ENCODE results near the gene RFX2.
"Not testable (repeated sequence)": the region's sequence is repeated elsewhere in the genome, so short reads cannot be mapped to it uniquely, and the experiment has no call there.

The RFX2 gene

GRCh38 chr19:6073858-6074708, 36.2 kb downstream of the RFX2 start:
- peaks cover 0 to 8% (median 1%) of the 10 kb centered on the region in 4 experiments for H3K4me1 ChIP-seq (ENCODE audit: control extremely low read depth in 1 of 4, control insufficient read depth in 4 of 4, insufficient read depth in 4 of 4, low read length in 3 of 4)
- no peak overlapping the region for H3K4me3 ChIP-seq (ENCODE audit: control insufficient read depth in 1 of 7, extremely low read depth in 1 of 7, insufficient read depth in 4 of 7, low read depth in 2 of 7, low read length in 6 of 7)
- H3K36me3 ChIP-seq (ENCODE audit: control insufficient read depth in 4 of 4, insufficient read depth in 4 of 4, low read length in 3 of 4) = peaks cover 0 to 3% (median 0%) of the 10 kb centered on the region in 4 experiments
- DNase-seq = no peak
- no peaks in the 10 kb centered on the region for H3K27me3 ChIP-seq (replicated peaks in 2 of 5; ENCODE audit: control insufficient read depth in 4 of 5, insufficient read depth in 5 of 5, low read length in 4 of 5)
- H3K27ac ChIP-seq (ENCODE audit: insufficient read depth in 1 of 2, low read depth in 1 of 2, low read length in 2 of 2, poor library complexity in 1 of 2, severe bottlenecking in 2 of 2) = no peak overlapping the region
- ChIA-PET POLR2A (no interaction called here), CTCF (interaction anchor here (1.0 to 4.7 kb wide), 5 partner anchors 12 to 51 kb away, joined by 3 to 16 read pairs (median 5); no protein-coding TSS in a partner anchor)
- H3K9me3 ChIP-seq (ENCODE audit: control extremely low read depth in 1 of 5, control insufficient read depth in 4 of 5, insufficient read depth in 2 of 5, low read depth in 1 of 5, low read length in 4 of 5) = no peaks in the 10 kb centered on the region
- WGBS (ENCODE audit: insufficient coverage) = 97% methylated on average over 12 of the region's 17 CpGs

GRCh38 chr19:6073233-6073632, 37.1 kb downstream of the RFX2 start:
- H3K9me3 ChIP-seq (ENCODE audit: control extremely low read depth in 1 of 5, control insufficient read depth in 4 of 5, insufficient read depth in 2 of 5, low read depth in 1 of 5, low read length in 4 of 5); H3K4me3 ChIP-seq (ENCODE audit: control insufficient read depth in 1 of 7, extremely low read depth in 1 of 7, insufficient read depth in 4 of 7, low read depth in 2 of 7, low read length in 6 of 7); H3K27me3 ChIP-seq (replicated peaks in 2 of 5; ENCODE audit: control insufficient read depth in 4 of 5, insufficient read depth in 5 of 5, low read length in 4 of 5); DNase-seq; H3K27ac ChIP-seq (ENCODE audit: insufficient read depth in 1 of 2, low read depth in 1 of 2, low read length in 2 of 2, poor library complexity in 1 of 2, severe bottlenecking in 2 of 2); H3K36me3 ChIP-seq (ENCODE audit: control insufficient read depth in 4 of 4, insufficient read depth in 4 of 4, low read length in 3 of 4); POLR2A ChIA-PET: not testable (repeated sequence)
- WGBS (ENCODE audit: insufficient coverage) = 100% methylated on average over 6 of the region's 10 CpGs
- H3K4me1 ChIP-seq (ENCODE audit: control extremely low read depth in 1 of 4, control insufficient read depth in 4 of 4, insufficient read depth in 4 of 4, low read length in 3 of 4) = peaks cover 3 to 15% (median 8%) of the 10 kb centered on the region in 4 experiments
- CTCF ChIA-PET = interaction anchor here (1.0 to 4.7 kb wide), 3 partner anchors 11 to 52 kb away, joined by 4 to 16 read pairs (median 7); no protein-coding TSS in a partner anchor

GRCh38 chr19:6071875-6072274, 38.4 kb downstream of the RFX2 start:
- no peak for DNase-seq
- no peak overlapping the region for H3K27ac ChIP-seq (ENCODE audit: insufficient read depth in 1 of 2, low read depth in 1 of 2, low read length in 2 of 2, poor library complexity in 1 of 2, severe bottlenecking in 2 of 2)
- POLR2A ChIA-PET = interaction anchor here (0.6 kb wide), 1 partner anchor 10 kb away, joined by 3 read pairs; no protein-coding TSS in a partner anchor
- H3K4me3 ChIP-seq (ENCODE audit: control insufficient read depth in 1 of 7, extremely low read depth in 1 of 7, insufficient read depth in 4 of 7, low read depth in 2 of 7, low read length in 6 of 7) = no peak overlapping the region
- H3K4me1 ChIP-seq (ENCODE audit: control extremely low read depth in 1 of 4, control insufficient read depth in 4 of 4, insufficient read depth in 4 of 4, low read length in 3 of 4) = peaks cover 11 to 26% (median 21%) of the 10 kb centered on the region in 4 experiments
- H3K36me3 ChIP-seq (ENCODE audit: control insufficient read depth in 4 of 4, insufficient read depth in 4 of 4, low read length in 3 of 4) = no peaks in the 10 kb centered on the region
- CTCF ChIA-PET = no interaction called here
- no peaks in the 10 kb centered on the region for H3K9me3 ChIP-seq (ENCODE audit: control extremely low read depth in 1 of 5, control insufficient read depth in 4 of 5, insufficient read depth in 2 of 5, low read depth in 1 of 5, low read length in 4 of 5)
- no peaks in the 10 kb centered on the region for H3K27me3 ChIP-seq (replicated peaks in 2 of 5; ENCODE audit: control insufficient read depth in 4 of 5, insufficient read depth in 5 of 5, low read length in 4 of 5)
- WGBS (ENCODE audit: insufficient coverage) = 98% methylated on average over 8 of the region's 8 CpGs

GRCh38 chr19:6070720-6071485, 39.4 kb downstream of the RFX2 start:
- no peak for DNase-seq
- no peak overlapping the region for H3K27ac ChIP-seq (ENCODE audit: insufficient read depth in 1 of 2, low read depth in 1 of 2, low read length in 2 of 2, poor library complexity in 1 of 2, severe bottlenecking in 2 of 2)
- no peaks in the 10 kb centered on the region for H3K27me3 ChIP-seq (replicated peaks in 2 of 5; ENCODE audit: control insufficient read depth in 4 of 5, insufficient read depth in 5 of 5, low read length in 4 of 5)
- no peaks in the 10 kb centered on the region for H3K9me3 ChIP-seq (ENCODE audit: control extremely low read depth in 1 of 5, control insufficient read depth in 4 of 5, insufficient read depth in 2 of 5, low read depth in 1 of 5, low read length in 4 of 5)
- H3K4me1 ChIP-seq (ENCODE audit: control extremely low read depth in 1 of 4, control insufficient read depth in 4 of 4, insufficient read depth in 4 of 4, low read length in 3 of 4) = peaks cover 9 to 36% (median 31%) of the 10 kb centered on the region in 4 experiments
- no peaks in the 10 kb centered on the region for H3K36me3 ChIP-seq (ENCODE audit: control insufficient read depth in 4 of 4, insufficient read depth in 4 of 4, low read length in 3 of 4)
- H3K4me3 ChIP-seq (ENCODE audit: control insufficient read depth in 1 of 7, extremely low read depth in 1 of 7, insufficient read depth in 4 of 7, low read depth in 2 of 7, low read length in 6 of 7) = no peak overlapping the region
- 95% methylated on average over 9 of the region's 11 CpGs for WGBS (ENCODE audit: insufficient coverage)
- CTCF ChIA-PET = interaction anchor here (1.6 kb wide), 1 partner anchor 17 kb away, joined by 5 read pairs; no protein-coding TSS in a partner anchor
- POLR2A ChIA-PET = no interaction called here

GRCh38 chr19:6070207-6070681, 40.1 kb downstream of the RFX2 start:
- H3K9me3 ChIP-seq (ENCODE audit: control extremely low read depth in 1 of 5, control insufficient read depth in 4 of 5, insufficient read depth in 2 of 5, low read depth in 1 of 5, low read length in 4 of 5) = no peaks in the 10 kb centered on the region
- CTCF ChIA-PET = interaction anchor here (1.0 to 1.8 kb wide), 3 partner anchors 14 to 57 kb away, joined by 3 to 5 read pairs (median 5); no protein-coding TSS in a partner anchor
- no peak overlapping the region for H3K4me3 ChIP-seq (ENCODE audit: control insufficient read depth in 1 of 7, extremely low read depth in 1 of 7, insufficient read depth in 4 of 7, low read depth in 2 of 7, low read length in 6 of 7)
- no peaks in the 10 kb centered on the region for H3K27me3 ChIP-seq (replicated peaks in 2 of 5; ENCODE audit: control insufficient read depth in 4 of 5, insufficient read depth in 5 of 5, low read length in 4 of 5)
- POLR2A ChIA-PET = no interaction called here
- H3K36me3 ChIP-seq (ENCODE audit: control insufficient read depth in 4 of 4, insufficient read depth in 4 of 4, low read length in 3 of 4) = no peaks in the 10 kb centered on the region
- H3K4me1 ChIP-seq (ENCODE audit: control extremely low read depth in 1 of 4, control insufficient read depth in 4 of 4, insufficient read depth in 4 of 4, low read length in 3 of 4) = peaks cover 9 to 39% (median 33%) of the 10 kb centered on the region in 4 experiments
- WGBS (ENCODE audit: insufficient coverage) = 83% methylated on average over 3 of the region's 3 CpGs
- DNase-seq = peak in 2 of 3 donors; percentile 61 to 82
- H3K27ac ChIP-seq (ENCODE audit: insufficient read depth in 1 of 2, low read depth in 1 of 2, low read length in 2 of 2, poor library complexity in 1 of 2, severe bottlenecking in 2 of 2) = no peak overlapping the region

- Histone ChIP-seq H3K27ac (ENCODE audit: insufficient read depth in 1 of 2, low read depth in 1 of 2, low read length in 2 of 2, poor library complexity in 1 of 2, severe bottlenecking in 2 of 2) (no peak overlapping the region), H3K4me3 (ENCODE audit: control insufficient read depth in 1 of 7, extremely low read depth in 1 of 7, insufficient read depth in 4 of 7, low read depth in 2 of 7, low read length in 6 of 7) (no peak overlapping the region), H3K27me3 (replicated peaks in 2 of 5; ENCODE audit: control insufficient read depth in 4 of 5, insufficient read depth in 5 of 5, low read length in 4 of 5) (no peaks in the 10 kb centered on the region), H3K9me3 (ENCODE audit: control extremely low read depth in 1 of 5, control insufficient read depth in 4 of 5, insufficient read depth in 2 of 5, low read depth in 1 of 5, low read length in 4 of 5) (no peaks in the 10 kb centered on the region), H3K4me1 (ENCODE audit: control extremely low read depth in 1 of 4, control insufficient read depth in 4 of 4, insufficient read depth in 4 of 4, low read length in 3 of 4) (peaks cover 17 to 45% (median 42%) of the 10 kb centered on the region in 4 experiments), H3K36me3 (ENCODE audit: control insufficient read depth in 4 of 4, insufficient read depth in 4 of 4, low read length in 3 of 4) (no peaks in the 10 kb centered on the region)
- peak in 2 of 3 donors; percentile 74 to 91 for DNase-seq
- POLR2A ChIA-PET = interaction anchor here (0.6 kb wide), 1 partner anchor 97 kb away, joined by 3 read pairs; no protein-coding TSS in a partner anchor
- CTCF ChIA-PET = interaction anchor here (1.0 to 1.8 kb wide), 4 partner anchors 10 to 58 kb away, joined by 3 to 5 read pairs (median 4); no protein-coding TSS in a partner anchor
Observed at GRCh38 chr19:6069268-6069791, 41.0 kb downstream of the RFX2 start.
